Measurements from ENCODE around the gene ZNF618.

Gene ZNF618

DNA sequence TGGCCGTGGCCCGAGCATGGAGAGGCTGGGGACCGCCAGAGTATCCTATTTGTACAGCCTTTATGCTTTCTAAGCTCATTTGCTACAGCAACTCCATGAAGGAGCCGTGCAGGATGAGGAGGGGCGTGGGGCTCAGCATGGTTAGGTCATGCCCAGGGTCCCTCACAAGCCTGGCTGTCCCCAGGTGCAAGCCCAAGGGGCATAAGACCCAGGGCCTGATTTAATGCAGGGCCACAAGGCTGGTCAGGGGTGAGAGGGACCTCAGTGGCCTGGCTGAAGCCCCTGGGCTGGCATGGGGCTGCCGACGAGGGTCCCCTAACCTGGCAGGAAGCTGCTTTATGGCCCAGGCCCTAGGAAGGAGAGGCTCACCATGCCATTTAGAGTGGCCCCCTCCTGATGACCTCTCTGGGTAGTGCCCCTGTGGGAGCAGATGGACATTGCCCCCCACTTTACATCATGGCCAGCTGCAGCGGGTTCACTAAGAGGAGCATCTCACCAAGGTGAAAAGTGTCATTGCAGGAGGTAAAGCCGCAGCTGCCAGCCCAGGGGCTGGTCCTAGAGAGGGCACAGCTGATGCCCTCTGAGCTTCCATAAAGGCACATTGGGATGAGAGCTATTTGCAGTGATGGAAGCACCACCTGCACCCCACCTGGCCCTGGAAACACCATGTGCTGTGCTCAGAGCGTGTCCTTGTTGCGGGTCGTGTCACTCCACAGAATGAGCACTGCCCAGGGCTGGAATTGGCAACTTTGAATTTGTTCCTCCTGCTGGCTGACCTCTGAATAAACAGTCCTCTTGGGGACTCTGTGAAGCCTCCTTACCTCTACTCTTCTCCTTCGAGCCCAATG lies 58.9 kb downstream of the ZNF618 start:
- no peak for DNase-seq

GRCh38 chr9:113935677-113936380 lies 59.7 kb downstream of the ZNF618 start:
- DNase-seq = no peak

DNA sequence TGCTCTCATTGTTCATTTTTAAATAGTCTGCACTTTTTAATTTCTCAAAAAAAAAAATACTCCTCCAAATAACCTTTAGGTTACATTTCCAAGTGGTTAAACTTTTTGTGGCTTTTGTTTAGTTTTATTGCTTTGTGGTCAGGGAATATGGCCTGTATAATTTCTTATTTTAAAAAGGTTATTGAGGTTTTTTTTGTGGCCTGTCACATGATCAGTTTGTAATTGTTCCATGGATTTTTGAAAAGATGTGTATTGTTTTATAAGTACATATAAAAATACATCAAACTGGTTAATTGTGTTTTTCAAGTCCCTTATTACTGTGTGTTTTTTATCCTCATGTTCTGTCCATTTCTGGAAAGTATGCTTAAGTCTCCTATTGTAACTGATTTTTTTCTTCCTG lies 64.0 kb downstream of the ZNF618 start:
- no peak for DNase-seq

- no peak for DNase-seq
These were observed 64.9 kb downstream of the ZNF618 start for GRCh38 chr9:113941056-113941455.

DNA sequence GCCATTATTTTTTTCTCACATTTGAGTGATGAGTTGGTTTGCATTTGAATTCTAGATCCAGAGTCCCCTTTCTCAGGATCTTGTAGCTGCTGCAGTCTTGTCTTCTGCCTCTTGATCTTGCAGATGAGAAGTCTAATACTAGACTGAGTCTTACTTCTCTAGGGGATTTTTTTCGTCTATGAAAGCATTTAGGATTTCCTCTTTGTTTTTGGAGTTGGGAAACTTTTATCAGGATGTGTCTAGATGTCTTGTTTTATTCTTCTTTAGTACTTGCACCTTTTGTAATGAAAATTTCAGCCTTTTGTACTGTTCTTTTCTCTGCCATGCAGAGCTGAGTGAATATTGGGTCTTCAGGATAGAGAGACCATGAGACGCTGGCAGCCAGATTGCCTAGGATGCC lies 65.4 kb downstream of the ZNF618 start:
- DNase-seq = no peak

DNA sequence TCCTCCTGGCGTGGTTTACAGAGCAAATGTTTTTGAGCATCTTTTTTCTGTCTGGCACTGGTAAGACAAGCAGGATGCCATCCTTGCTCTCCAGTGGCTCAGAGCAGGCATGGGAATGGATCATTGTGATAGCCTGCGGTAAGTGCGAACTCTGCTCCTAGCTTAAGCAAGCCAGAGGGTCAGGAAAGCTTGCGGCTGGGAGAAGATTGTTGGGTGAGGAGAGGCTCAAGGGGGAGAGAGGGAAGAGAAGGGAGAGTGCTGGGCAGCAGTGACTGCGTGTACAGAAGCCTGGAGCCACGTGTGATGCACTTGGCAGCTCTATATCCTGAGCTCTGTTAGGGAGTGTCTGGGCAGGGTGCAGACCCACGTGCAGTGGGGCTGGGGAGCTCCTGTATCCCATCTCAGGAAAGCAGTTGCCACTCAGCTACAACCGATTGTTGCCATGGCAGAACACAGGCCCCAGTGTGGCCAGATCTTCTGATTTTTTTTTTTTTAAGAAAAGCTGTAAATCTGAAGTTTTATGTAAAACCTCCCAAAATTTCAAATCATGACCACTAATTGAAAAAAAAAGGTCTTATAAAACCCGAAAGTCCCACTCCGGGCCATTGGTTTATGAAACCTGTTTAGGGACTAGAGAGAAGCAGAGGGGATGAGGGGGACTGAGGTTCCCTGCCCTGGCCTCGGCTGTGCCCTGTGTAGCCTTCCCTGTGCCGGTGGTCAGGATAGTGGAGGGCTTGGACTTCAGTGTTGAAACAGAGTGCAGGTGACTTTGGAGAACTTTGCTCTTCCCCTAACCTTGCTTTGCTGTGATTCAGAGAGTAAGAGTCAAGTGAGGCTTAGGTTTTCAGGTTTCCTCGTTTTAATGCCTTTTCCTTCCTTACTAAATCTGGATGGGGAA lies 67.3 kb downstream of the ZNF618 start:
- DNase-seq = no peak

GRCh38 chr9:113945784-113946183 lies 69.7 kb downstream of the ZNF618 start:
- DNase-seq = no peak

- no peak for DNase-seq
These were observed 70.5 kb downstream of the ZNF618 start for GRCh38 chr9:113946496-113947115.

GRCh38 chr9:113947941-113948340 lies 71.8 kb downstream of the ZNF618 start:
- DNase-seq = no peak

DNA sequence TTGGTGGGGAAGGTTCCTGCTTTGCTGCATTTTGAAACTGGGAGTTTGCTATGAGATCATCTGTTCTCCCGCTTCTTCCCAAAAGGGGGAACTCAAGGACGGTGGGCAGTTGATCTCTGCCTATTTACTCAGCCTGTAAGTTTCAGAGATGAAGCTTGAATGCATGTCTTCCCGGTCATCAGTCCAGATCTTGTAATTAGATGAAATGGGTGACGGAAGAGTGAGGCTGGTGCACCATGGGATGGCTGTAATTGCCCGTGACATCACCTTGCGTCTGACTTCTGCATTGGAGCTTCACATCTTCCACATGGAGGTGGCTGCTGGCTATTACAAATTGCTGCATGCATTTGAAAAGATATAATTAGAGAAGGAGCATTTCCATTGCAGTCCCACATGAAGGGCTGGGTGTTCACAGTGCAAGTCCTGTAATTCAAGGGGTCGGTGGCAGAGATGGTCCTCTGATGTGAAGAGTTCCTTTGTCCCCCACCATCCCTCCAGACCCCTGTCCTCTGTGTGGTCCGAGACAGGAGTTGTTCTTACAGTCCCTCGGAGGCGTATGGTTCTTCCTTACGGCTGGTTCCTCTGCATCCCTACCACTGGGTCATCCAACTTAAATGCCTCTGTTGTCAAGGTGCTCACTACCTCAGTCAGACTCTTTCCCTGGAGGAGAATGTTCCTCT lies 72.9 kb downstream of the ZNF618 start:
- no peak for DNase-seq

DNA sequence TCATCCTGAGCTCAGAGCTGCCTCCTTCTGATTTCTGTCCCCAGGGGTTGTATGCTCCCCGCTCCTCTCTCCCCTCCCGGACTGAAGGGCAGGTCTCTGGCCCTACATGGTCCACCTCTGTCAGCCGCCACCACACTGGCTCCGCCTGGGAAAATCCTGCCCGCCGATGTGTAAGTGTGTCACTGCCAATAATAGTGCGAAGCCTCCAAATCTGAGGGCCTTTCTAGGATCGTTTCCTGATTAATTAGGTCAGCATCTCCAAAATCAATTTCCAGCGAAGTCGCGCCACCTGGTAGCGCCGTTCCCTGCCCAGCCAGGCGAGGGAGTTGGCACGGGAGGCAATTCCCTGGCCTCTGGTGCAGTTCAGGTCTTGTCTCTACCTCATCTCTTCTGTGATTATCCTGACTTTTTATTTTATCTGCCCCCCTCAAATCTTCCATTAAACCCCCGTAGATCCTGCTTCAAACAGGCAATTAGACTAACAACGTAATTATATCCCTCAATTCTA lies 73.5 kb downstream of the ZNF618 start:
- no peak for DNase-seq

GRCh38 chr9:113950195-113951031 lies 74.3 kb downstream of the ZNF618 start:
- no peak for DNase-seq

GRCh38 chr9:113951032-113951372 lies 74.9 kb downstream of the ZNF618 start:
- no peak for DNase-seq

- no peak for DNase-seq
These were observed 76.6 kb downstream of the ZNF618 start for GRCh38 chr9:113952676-113953075.

- no peak for DNase-seq
These were observed 77.4 kb downstream of the ZNF618 start for GRCh38 chr9:113953531-113953930.

- DNase-seq = no peak
These were observed 78.5 kb downstream of the ZNF618 start for GRCh38 chr9:113954591-113954990.

DNA sequence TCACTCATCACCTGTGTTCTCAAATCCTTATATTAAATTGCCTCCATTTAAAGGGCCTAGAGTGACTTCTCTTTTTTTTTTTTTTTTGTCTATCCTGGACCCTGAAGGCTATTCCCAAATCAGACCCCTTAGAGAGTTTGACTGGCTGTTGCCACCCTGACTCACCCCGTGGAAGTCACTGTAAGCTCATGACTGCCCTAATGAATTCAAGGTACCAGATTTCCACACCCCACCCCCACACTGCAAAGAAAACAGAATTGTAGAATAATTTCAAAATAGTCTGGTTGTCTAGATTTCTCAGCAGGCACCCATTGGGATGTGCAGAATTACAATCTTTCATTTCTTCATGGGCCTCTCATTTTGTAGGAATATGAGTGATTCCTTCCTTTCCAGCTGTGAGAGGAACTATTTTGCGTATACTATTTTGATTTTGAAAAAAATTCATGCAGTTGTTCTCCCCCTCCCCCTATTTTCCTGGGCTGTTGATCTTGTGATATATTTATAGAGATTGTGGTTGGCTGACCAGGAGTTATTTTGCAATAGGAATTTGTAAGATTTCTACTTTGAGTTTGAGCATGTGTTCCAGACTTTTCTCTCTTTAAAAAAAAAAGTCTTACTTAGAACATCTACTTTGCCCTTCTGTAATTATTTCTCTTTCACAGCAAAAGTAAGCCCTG lies 79.1 kb downstream of the ZNF618 start:
- no peak for DNase-seq

DNA sequence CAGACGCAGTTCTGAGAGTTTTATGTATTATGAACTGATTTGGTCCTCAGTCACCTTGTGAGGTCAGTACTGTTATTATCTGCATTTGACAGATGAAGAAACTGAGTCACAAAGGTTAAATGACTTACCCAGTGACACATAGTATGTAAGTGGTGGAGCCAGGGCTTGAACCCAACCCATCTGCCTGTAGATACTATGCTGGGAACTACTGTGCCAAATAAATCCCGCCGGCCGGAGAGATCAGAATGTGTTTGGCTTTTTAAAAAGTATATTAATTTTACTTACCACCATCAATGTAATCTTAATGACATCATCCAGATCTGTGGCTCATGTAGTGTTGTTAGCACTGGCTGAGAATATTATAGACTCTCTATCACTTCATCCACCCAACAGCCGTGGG lies 80.8 kb downstream of the ZNF618 start:
- DNase-seq = no peak

GRCh38 chr9:113957351-113957750 lies 81.2 kb downstream of the ZNF618 start:
- no peak for DNase-seq

- no peak for DNase-seq
These were observed 81.8 kb downstream of the ZNF618 start for GRCh38 chr9:113957821-113958341.
